Neuronal stem cell (in vitro differentiated cells): ENCODE measurements around the gene MYH7.

Source experiments
- DNase-seq: peaks from one replicate; pipeline ENCODE4 v3.0.0-alpha.2; 2013; ENCODE audit warnings: low spot score
- H2AFZ ChIP-seq: one replicate; pipeline ENCODE4 v1.6.1; 2013; ENCODE audit warnings: mild to moderate bottlenecking, low read length, inconsistent platforms
- H2AK5ac ChIP-seq: 2 replicates; pipeline ENCODE4 v1.6.1; 2013; ENCODE audit warnings: low read depth, mild to moderate bottlenecking, inconsistent platforms, low read length, moderate library complexity, mixed read lengths
- H2BK120ac ChIP-seq: 2 replicates; pipeline ENCODE4 v1.6.1; 2013; ENCODE audit warnings: low read depth, mild to moderate bottlenecking, inconsistent platforms, low read length, moderate library complexity, mixed read lengths
- H2BK12ac ChIP-seq: one replicate; pipeline ENCODE4 v1.6.1; 2013; ENCODE audit warnings: low read length, inconsistent platforms
- H2BK15ac ChIP-seq: 2 replicates; pipeline ENCODE4 v1.6.1; 2013; ENCODE audit warnings: mild to moderate bottlenecking, low read length, inconsistent platforms, mixed read lengths
- H2BK5ac ChIP-seq: one replicate; pipeline ENCODE4 v1.6.1; 2013; ENCODE audit warnings: inconsistent platforms, mild to moderate bottlenecking, low read length, moderate library complexity
- H3K14ac ChIP-seq: one replicate; pipeline ENCODE4 v1.6.1; 2013; ENCODE audit warnings: low read length, inconsistent platforms
- H3K18ac ChIP-seq: 2 replicates; pipeline ENCODE4 v1.6.1; 2013; ENCODE audit warnings: low read length, inconsistent platforms
- H3K23ac ChIP-seq: 2 replicates; pipeline ENCODE4 v1.6.1; 2013; ENCODE audit warnings: low read depth, mild to moderate bottlenecking, mixed read lengths, low read length, inconsistent platforms; ENCODE audit not compliant: poor library complexity
- H3K27ac ChIP-seq: replicated peaks from 3 replicates; pipeline ENCODE4 v1.5.1; 2013; ENCODE audit warnings: low read length, inconsistent platforms
- H3K27me3 ChIP-seq, 3 experiments: 2 replicates each; pipeline ENCODE4 v1.6.1; 2013; ENCODE audit warnings: low read length in 3 of 3, mild to moderate bottlenecking in 2 of 3, inconsistent platforms in 1 of 3, low read depth in 1 of 3, mixed read lengths in 1 of 3, moderate library complexity in 1 of 3; ENCODE audit not compliant: control insufficient read depth in 3 of 3, insufficient read depth in 3 of 3
- H3K36me3 ChIP-seq, 2 donors: replicated peaks in 1 of 2; 2 replicates each; pipeline ENCODE4 v1.6.1; 2013; ENCODE audit warnings: low read length in 2 of 2; ENCODE audit not compliant: control insufficient read depth in 2 of 2, insufficient read depth in 2 of 2
- H3K4ac ChIP-seq: 2 replicates; pipeline ENCODE4 v1.6.1; 2013; ENCODE audit warnings: inconsistent platforms, mild to moderate bottlenecking, low read length, moderate library complexity
- H3K4me1 ChIP-seq, 2 donors: 1 replicate in 1 of 2; 2 replicates in 1 of 2; pipeline ENCODE4 v1.6.1; 2013; ENCODE audit warnings: low read length in 2 of 2, low read depth in 1 of 2; ENCODE audit not compliant: control insufficient read depth in 2 of 2, insufficient read depth in 1 of 2
- H3K4me2 ChIP-seq: one replicate; pipeline ENCODE4 v1.6.1; 2013; ENCODE audit warnings: mild to moderate bottlenecking, low read length, inconsistent platforms; ENCODE audit not compliant: insufficient read depth, poor library complexity, severe bottlenecking
- H3K4me3 ChIP-seq, 2 donors: 2 replicates each; pipeline ENCODE4 v1.5.1; 2013; ENCODE audit warnings: low read length in 2 of 2, mild to moderate bottlenecking in 2 of 2, inconsistent platforms in 1 of 2, moderate library complexity in 1 of 2
- H3K79me1 ChIP-seq: one replicate; pipeline ENCODE4 v1.6.1; 2013; ENCODE audit warnings: low read depth, mild to moderate bottlenecking, inconsistent platforms, low read length, moderate library complexity
- H3K9ac ChIP-seq: one replicate; pipeline ENCODE4 v1.6.1; 2013; ENCODE audit warnings: mild to moderate bottlenecking, low read depth, low read length, inconsistent platforms; ENCODE audit not compliant: poor library complexity
- H3K9me3 ChIP-seq, 2 donors: replicated peaks in 1 of 2; 2 replicates each; pipeline versions ENCODE3 to v1.6.1; 2013; ENCODE audit warnings: low read length in 2 of 2, mild to moderate bottlenecking in 2 of 2, inconsistent platforms in 1 of 2, low read depth in 1 of 2, mixed read lengths in 1 of 2, moderate library complexity in 1 of 2; ENCODE audit not compliant: control insufficient read depth in 2 of 2, insufficient read depth in 1 of 2
- H4K8ac ChIP-seq: one replicate; pipeline ENCODE4 v1.6.1; 2013; ENCODE audit warnings: low read depth, mild to moderate bottlenecking, inconsistent platforms, low read length, moderate library complexity
- H4K91ac ChIP-seq: one replicate; pipeline ENCODE4 v1.6.1; 2013; ENCODE audit warnings: low read length, low read depth, mild to moderate bottlenecking, inconsistent platforms; ENCODE audit not compliant: poor library complexity
- WGBS, 2 donors: extraction: QIAGEN DNeasy Blood & Tissue Kit; methylation state at CpG; one replicate each; pipeline ENCODE4 v1.1.7; 2013; ENCODE audit warnings: missing lambda C conversion rate in 2 of 2, mixed read lengths in 1 of 2; ENCODE audit not compliant: insufficient read length in 2 of 2, insufficient replicate concordance in 1 of 2; ENCODE audit errors: extremely low coverage in 2 of 2; 5-methylcytosine and 5-hydroxymethylcytosine counted together

MYH7 gene

DNA sequence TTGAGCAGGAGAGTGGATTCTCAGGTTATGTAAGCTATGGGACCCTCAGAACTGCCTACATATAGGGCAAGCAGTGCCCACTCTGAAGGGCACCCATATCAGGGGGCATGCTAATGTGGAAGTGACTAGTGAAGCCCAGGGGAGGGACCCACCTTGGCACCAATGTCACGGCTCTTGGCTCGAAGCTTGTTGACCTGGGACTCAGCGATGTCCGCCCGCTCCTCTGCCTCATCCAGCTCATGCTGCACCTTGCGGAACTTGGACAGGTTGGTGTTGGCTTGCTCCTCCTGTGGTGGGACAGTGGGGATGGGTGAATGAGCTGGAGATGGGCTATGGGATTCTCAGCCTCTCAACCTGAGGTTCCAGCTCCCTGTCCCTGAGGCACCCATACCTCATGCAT is 53.2 kb downstream of the MYH7 start:
- DNase-seq: no peak

GRCh38 chr14:23381871-23382270 is 53.6 kb downstream of the MYH7 start:
- Histone ChIP-seq H4K8ac (no peak overlapping the region), H3K4me2 (no peak overlapping the region), H3K4me3 (no peak overlapping the region), H2BK15ac (no peak overlapping the region), H2AFZ (no peak overlapping the region), H3K79me1 (no peaks in the 10 kb centered on the region), H3K9ac (peak overlapping the region; percentile 1), H3K36me3 (no peaks in the 10 kb centered on the region), H3K4me1 (peaks cover 0 to 6% of the 10 kb centered on the region in 2 donors), H2BK120ac (no peak overlapping the region), H2BK5ac (no peak overlapping the region), H3K27me3 (peaks cover 0 to 55% (median 0%) of the 10 kb centered on the region in 3 experiments), H3K4ac (no peak overlapping the region), H3K9me3 (no peaks in the 10 kb centered on the region), H3K23ac (no peak overlapping the region), H3K14ac (no peak overlapping the region), H4K91ac (no peak overlapping the region), H2AK5ac (peak overlapping the region; percentile 7), H3K18ac (no peak overlapping the region), H3K27ac (no peak overlapping the region), H2BK12ac (no peak overlapping the region)
- no CpG with 5 or more reads among the region's 3 CpGs for WGBS, 2 donors
- DNase-seq: no peak

More for the DNA sequence above, 53.2 kb downstream of the MYH7 start:
- Histone ChIP-seq H3K4ac (no peak overlapping the region), H3K79me1 (no peaks in the 10 kb centered on the region), H2AK5ac (peak overlapping the region; percentile 7), H3K4me3 (no peak overlapping the region), H2BK120ac (no peak overlapping the region), H2BK12ac (no peak overlapping the region), H2AFZ (no peak overlapping the region), H3K27me3 (peaks cover 0 to 55% (median 0%) of the 10 kb centered on the region in 3 experiments), H4K91ac (no peak overlapping the region), H3K27ac (no peak overlapping the region), H3K36me3 (no peaks in the 10 kb centered on the region), H3K9ac (no peak overlapping the region), H2BK5ac (no peak overlapping the region), H3K9me3 (no peaks in the 10 kb centered on the region), H4K8ac (no peak overlapping the region), H3K4me1 (peaks cover 0 to 2% of the 10 kb centered on the region in 2 donors), H3K14ac (no peak overlapping the region), H3K4me2 (no peak overlapping the region), H3K23ac (no peak overlapping the region), H3K18ac (no peak overlapping the region), H2BK15ac (no peak overlapping the region)
- no CpG with 5 or more reads among the region's 6 CpGs for WGBS, 2 donors

- H3K9ac ChIP-seq: no peak overlapping the region
- DNase-seq: no peak
- H3K4ac ChIP-seq: no peak overlapping the region
- H3K36me3 ChIP-seq: no peaks in the 10 kb centered on the region
- peak overlapping the region; percentile 26 for H3K23ac ChIP-seq
- no peaks in the 10 kb centered on the region for H3K79me1 ChIP-seq
- no peak overlapping the region for H3K4me3 ChIP-seq
- peak overlapping the region; percentile 35 for H2BK5ac ChIP-seq
- peaks cover 0 to 11% of the 10 kb centered on the region in 2 donors for H3K4me1 ChIP-seq
- no peak overlapping the region for H4K8ac ChIP-seq
- H2BK120ac ChIP-seq: no peak overlapping the region
- no peak overlapping the region for H3K18ac ChIP-seq
- H3K27me3 ChIP-seq: peaks cover 0 to 60% (median 0%) of the 10 kb centered on the region in 3 experiments
- H2BK12ac ChIP-seq: no peak overlapping the region
- no peak overlapping the region for H3K4me2 ChIP-seq
- H4K91ac ChIP-seq: no peak overlapping the region
- no peak overlapping the region for H3K14ac ChIP-seq
- no peaks in the 10 kb centered on the region for H3K9me3 ChIP-seq
- H2AFZ ChIP-seq: no peak overlapping the region
- H2BK15ac ChIP-seq: peak overlapping the region; percentile 54
- no peak overlapping the region for H3K27ac ChIP-seq
- H2AK5ac ChIP-seq: peak overlapping the region; percentile 87
- no CpG with 5 or more reads among the region's 4 CpGs for WGBS, 2 donors
These were observed 54.5 kb downstream of the MYH7 start for GRCh38 chr14:23380976-23381375.

- no peaks in the 10 kb centered on the region for H3K36me3 ChIP-seq
- H3K14ac ChIP-seq: peak overlapping the region; percentile 57
- no peaks in the 10 kb centered on the region for H3K79me1 ChIP-seq
- H2BK15ac ChIP-seq: peak overlapping the region; percentile 54
- H3K23ac ChIP-seq: peak overlapping the region; percentile 26
- no peak overlapping the region for H4K8ac ChIP-seq
- no peak overlapping the region for H3K4me2 ChIP-seq
- H3K27me3 ChIP-seq: peaks cover 0 to 56% (median 0%) of the 10 kb centered on the region in 3 experiments
- H2AK5ac ChIP-seq: peak overlapping the region; percentile 87
- peak overlapping the region; percentile 38 for H3K9ac ChIP-seq
- no CpG with 5 or more reads among the region's 16 CpGs for WGBS, 2 donors
- peak overlapping the region; percentile 68 for H2BK12ac ChIP-seq
- no peak for DNase-seq
- no peak overlapping the region for H3K27ac ChIP-seq
- H2BK120ac ChIP-seq: no peak overlapping the region
- peak overlapping the region; percentile 35 for H2BK5ac ChIP-seq
- no peaks in the 10 kb centered on the region for H3K9me3 ChIP-seq
- H3K4me3 ChIP-seq: no peak overlapping the region
- H3K4ac ChIP-seq: no peak overlapping the region
- H2AFZ ChIP-seq: no peak overlapping the region
- H4K91ac ChIP-seq: peak overlapping the region; percentile 38
- H3K18ac ChIP-seq: peak overlapping the region; percentile 39
- peaks cover 0 to 11% of the 10 kb centered on the region in 2 donors for H3K4me1 ChIP-seq
These were observed 55.1 kb downstream of the MYH7 start for GRCh38 chr14:23380197-23380914.
